ENCODE results near the gene SLC9B1. TPM values are rescaled to one million over a fixed set of nuclear protein-coding genes. Genes with fewer than 3 reads are reported as not detected.

SLC9B1 gene
- total and polyA plus RNA-seq, 2 of the 13 experiments (the other 11 are each of a cell fraction or from before 2014, with no cell fraction given), result 0.17 to 0.20 TPM

GRCh38 chr4:103019308-103020124 is at the start of gene SLC9B1 (continued):
- TF ChIP-seq SNAPC2 (CRISPR knock-in tag; IDR thresholded peaks at IDR 0.05), result 0 out of 2 replicates have a peak, but pooled peaks have one; percentile 70
- peak; percentile 71; the same call in 1 of the 2 replicates for TF ChIP-seq KDM4B (CRISPR knock-in tag; IDR thresholded peaks at IDR 0.05)
- TF ChIP-seq HOXA5 (CRISPR knock-in tag; IDR thresholded peaks at IDR 0.05), result peak; percentile 72; the same call in 1 of the 2 replicates
- TF ChIP-seq HOXA3 (CRISPR knock-in tag; IDR thresholded peaks at IDR 0.05), result peak; percentile 95
- no peak for TF ChIP-seq HOXA7 (CRISPR knock-in tag; IDR thresholded peaks at IDR 0.05)
- TF ChIP-seq ATF3 (CRISPR knock-in tag; IDR thresholded peaks at IDR 0.05), result peak; percentile 70
- TF ChIP-seq ZNF160 (CRISPR knock-in tag; IDR thresholded peaks at IDR 0.05), result peak; percentile 50; the same call in 1 of the 2 replicates
- TF ChIP-seq KLF16 (CRISPR knock-in tag; IDR thresholded peaks at IDR 0.05), result peak in 1 of 2 experiments; percentile 87; a peak in 2 of 4 replicates
- TF ChIP-seq, protein P1, sequence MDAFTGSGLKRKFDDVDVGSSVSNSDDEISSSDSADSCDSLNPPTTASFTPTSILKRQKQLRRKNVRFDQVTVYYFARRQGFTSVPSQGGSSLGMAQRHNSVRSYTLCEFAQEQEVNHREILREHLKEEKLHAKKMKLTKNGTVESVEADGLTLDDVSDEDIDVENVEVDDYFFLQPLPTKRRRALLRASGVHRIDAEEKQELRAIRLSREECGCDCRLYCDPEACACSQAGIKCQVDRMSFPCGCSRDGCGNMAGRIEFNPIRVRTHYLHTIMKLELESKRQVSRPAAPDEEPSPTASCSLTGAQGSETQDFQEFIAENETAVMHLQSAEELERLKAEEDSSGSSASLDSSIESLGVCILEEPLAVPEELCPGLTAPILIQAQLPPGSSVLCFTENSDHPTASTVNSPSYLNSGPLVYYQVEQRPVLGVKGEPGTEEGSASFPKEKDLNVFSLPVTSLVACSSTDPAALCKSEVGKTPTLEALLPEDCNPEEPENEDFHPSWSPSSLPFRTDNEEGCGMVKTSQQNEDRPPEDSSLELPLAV (CRISPR knock-in tag; conservative IDR thresholded peaks at IDR 0.05; ENCODE audit: low read depth), result no peak
- TF ChIP-seq ADNP (CRISPR knock-in tag; IDR thresholded peaks at IDR 0.05), result no peak
- no peak for TF ChIP-seq PAWR (CRISPR knock-in tag; IDR thresholded peaks at IDR 0.05; ENCODE audit: borderline replicate concordance)
- peak; percentile 33; the same call in 1 of the 2 replicates for TF ChIP-seq ISL2 (CRISPR knock-in tag; IDR thresholded peaks at IDR 0.05)
- TF ChIP-seq E2F1 (CRISPR knock-in tag; IDR thresholded peaks at IDR 0.05), result peak; percentile 74
- TF ChIP-seq ZNF816 (CRISPR knock-in tag; IDR thresholded peaks at IDR 0.05; ENCODE audit: borderline replicate concordance), result no peak; the same call in 1 of the 2 replicates
- peak; percentile 87 for TF ChIP-seq YEATS2 (CRISPR knock-in tag; IDR thresholded peaks at IDR 0.05; ENCODE audit: borderline replicate concordance)
- TF ChIP-seq CCAR2 (optimal IDR thresholded peaks at IDR 0.05; ENCODE audit: low read depth, low read length), result no peak
- TF ChIP-seq ZNF772 (CRISPR knock-in tag; IDR thresholded peaks at IDR 0.05), result peak; percentile 70; the same call in 1 of the 2 replicates
- TF ChIP-seq FOXP4 (CRISPR knock-in tag; IDR thresholded peaks at IDR 0.05), result peak; percentile 71
- TF ChIP-seq ATF7-NPFF (CRISPR knock-in tag; IDR thresholded peaks at IDR 0.05; ENCODE audit: low read depth), result peak; percentile 92
- TF ChIP-seq ZNF83 (CRISPR knock-in tag; IDR thresholded peaks at IDR 0.05; ENCODE audit: borderline replicate concordance), result no peak
- no peak for TF ChIP-seq PLSCR1 (CRISPR knock-in tag; IDR thresholded peaks at IDR 0.05; ENCODE audit: borderline replicate concordance)
- TF ChIP-seq EP300 (IDR thresholded peaks at IDR 0.05; ENCODE audit: low read depth in 2 of 2, low read length in 2 of 2), result peak in 1 of 2 experiments; percentile 55; a peak in 2 of 4 replicates
- no peak for TF ChIP-seq EP300 (CRISPR knock-in tag; IDR thresholded peaks at IDR 0.05; ENCODE audit: borderline replicate concordance)
